HG02610 (cell line): Measurements from ENCODE around the gene RDH16.

Source experiments
- ATAC-seq: cut with Tn5 transposase; IDR thresholded peaks from one replicate; pipeline ENCODE4 v1.9.1; 2021; ENCODE audit warnings: mild to moderate bottlenecking, moderate library complexity; ENCODE audit not compliant: unreplicated experiment

RDH16 gene, protein sequence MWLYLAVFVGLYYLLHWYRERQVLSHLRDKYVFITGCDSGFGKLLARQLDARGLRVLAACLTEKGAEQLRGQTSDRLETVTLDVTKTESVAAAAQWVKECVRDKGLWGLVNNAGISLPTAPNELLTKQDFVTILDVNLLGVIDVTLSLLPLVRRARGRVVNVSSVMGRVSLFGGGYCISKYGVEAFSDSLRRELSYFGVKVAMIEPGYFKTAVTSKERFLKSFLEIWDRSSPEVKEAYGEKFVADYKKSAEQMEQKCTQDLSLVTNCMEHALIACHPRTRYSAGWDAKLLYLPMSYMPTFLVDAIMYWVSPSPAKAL

GRCh38 chr12:56957229-56958052 is at the start of gene RDH16:
Gene RDH16, minus strand, starts transcription at chr12:56957608. Its CDS starts 146 bp downstream, at chr12:56957462.
- no peak for ATAC-seq

- no peak for ATAC-seq
These were observed 49.5 kb upstream of the RDH16 start for GRCh38 chr12:57006809-57007475.

DNA sequence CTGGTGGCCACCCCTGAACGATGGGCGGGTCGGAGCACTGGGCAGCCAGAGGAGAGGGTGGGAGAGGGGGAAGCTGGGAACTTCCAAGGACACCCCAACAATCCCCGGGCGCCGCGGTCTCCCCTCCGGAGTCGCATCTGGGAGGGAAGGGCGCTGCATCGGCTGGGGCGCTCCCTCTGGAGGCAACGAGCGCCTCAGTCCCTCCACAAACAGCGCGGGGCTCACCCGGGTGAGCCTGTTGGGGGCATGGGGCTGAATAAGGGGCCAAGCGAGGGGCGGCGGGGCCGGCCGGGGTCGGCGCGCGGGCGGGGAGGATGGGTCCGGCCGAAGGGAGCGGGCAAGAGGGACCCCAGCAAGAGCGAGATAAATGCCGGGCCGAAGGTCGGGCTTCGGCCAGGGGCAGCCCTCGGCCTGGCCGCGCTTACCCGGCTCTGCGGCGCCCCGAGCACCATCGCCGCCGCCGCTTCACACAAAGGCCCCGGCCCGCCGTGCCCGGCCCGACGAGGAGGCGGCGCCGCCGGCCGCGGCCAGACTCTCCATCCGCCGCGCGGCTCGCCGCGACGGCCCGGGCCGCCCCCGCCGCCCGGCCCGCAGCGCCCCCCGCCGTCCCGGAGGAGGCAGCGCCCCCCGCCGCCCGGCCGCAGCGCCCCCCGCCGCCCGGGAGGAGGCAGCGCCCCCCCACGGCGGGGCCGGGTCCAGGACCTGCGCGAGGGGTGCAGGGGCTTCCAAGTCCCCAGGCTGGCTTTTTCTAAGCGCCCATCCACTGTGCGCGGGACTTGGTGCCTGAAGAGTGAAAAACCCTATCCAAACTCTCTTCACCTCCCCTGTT is 48.8 kb upstream of the RDH16 start, which contains the start of gene ZBTB39:
TSS of gene ZBTB39 (minus strand) at position 567 of the 829 bp plus-strand sequence. CDS start 1,629 bp downstream, outside the sequence.
- ATAC-seq = no peak

DNA sequence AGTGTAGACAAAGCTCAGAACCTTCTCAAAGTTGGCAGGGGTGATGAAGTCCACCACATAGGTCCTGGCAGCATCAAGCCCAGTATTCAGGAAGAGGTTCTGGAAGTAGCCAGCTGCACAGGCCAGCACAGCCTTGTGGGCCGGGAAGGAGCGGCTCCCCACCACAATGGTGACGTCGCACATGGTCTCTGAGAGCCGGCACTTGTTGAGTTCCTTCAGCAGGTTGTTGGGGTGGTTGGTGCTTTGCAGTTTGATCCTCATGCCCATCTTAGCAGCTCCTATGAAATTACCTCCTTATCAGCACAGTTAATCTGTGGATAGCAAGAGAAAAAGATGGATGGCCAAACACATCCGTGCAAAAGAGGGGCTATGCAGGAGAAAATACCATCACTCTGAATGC is 47.2 kb upstream of the RDH16 start:
- ATAC-seq = no peak

DNA sequence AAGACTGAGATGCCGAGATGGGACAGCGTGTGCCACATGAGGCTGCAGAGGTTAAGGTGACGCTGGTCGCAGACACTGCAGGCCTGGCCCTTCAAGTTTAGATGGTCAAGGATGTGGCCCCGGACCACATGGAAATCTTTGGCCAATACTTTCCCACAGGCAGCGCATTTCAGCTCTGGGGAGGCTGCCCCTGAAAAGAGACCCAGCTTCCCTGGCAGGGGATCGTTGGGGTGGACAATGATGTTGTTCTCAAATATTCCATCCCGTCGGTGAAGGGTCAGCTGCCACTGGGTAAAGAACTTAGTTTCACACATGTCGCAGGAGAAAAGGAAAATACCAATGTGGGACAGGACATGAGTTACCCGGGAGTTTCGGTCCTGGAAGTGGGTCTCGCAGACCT is 46.0 kb upstream of the RDH16 start:
- ATAC-seq = no peak

DNA sequence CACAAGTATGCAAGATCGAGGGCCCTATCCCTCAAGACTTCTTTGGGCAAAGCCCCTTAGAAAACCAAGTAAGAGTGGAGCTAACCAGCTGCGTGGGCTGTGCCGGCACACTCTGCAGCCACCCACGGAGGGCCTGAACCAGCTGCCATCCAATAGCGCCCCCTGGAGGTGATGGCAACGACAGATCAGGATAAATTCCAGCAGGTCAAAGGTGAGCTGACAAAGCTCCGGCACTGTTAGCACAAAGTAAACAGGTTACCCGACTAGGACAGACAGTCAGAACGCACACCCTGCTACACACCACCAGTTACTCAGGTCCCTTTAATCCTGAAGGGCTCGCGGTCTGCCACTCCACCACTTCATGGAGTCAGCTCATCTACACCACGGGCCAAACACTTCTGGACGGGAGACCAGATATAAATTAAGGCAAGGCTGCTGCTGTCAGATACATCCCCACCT is 44.1 kb upstream of the RDH16 start:
- no peak for ATAC-seq

GRCh38 chr12:57000393-57000792 is 43.0 kb upstream of the RDH16 start:
- no peak for ATAC-seq

DNA sequence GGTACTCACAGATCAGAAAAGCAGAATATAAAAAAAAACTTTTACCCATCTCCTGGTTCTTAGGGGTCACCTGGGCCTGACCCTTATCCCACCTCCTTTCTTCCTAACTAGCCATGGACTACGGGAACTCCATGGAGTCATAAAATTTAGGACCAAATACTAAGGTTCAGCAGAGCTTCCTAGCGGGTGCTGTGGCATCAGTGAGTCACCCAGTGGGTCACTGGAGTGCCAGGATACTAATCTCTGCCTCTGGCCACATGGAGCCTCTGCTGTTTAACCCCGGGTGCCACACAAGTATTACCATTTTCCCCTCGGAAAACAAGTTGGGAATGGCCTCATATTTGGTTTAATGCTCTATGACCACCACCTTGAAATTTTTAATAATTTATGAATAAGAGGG is 42.0 kb upstream of the RDH16 start:
- no peak for ATAC-seq

- ATAC-seq = peak; percentile 82
These were observed 41.6 kb upstream of the RDH16 start for GRCh38 chr12:56998981-56999380.

DNA sequence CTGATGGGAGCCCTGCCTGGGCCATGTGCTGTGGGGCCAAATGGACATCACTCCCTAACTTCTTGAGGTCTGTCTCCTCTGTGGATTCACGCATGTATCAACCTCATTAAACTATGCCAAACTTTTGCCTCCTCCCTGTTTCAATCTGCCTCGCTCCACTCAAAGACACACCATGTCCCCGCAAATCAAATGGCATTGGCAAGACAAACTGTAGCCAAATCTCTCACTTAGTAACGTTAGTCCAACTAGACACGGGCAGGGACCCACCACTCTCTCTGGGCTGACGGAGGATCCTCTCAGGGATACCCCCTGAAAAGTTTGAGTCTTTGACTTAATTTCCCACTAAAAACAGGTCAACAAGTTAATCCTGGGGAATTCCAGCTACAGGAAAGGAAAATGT is 40.9 kb upstream of the RDH16 start:
- no peak for ATAC-seq

DNA sequence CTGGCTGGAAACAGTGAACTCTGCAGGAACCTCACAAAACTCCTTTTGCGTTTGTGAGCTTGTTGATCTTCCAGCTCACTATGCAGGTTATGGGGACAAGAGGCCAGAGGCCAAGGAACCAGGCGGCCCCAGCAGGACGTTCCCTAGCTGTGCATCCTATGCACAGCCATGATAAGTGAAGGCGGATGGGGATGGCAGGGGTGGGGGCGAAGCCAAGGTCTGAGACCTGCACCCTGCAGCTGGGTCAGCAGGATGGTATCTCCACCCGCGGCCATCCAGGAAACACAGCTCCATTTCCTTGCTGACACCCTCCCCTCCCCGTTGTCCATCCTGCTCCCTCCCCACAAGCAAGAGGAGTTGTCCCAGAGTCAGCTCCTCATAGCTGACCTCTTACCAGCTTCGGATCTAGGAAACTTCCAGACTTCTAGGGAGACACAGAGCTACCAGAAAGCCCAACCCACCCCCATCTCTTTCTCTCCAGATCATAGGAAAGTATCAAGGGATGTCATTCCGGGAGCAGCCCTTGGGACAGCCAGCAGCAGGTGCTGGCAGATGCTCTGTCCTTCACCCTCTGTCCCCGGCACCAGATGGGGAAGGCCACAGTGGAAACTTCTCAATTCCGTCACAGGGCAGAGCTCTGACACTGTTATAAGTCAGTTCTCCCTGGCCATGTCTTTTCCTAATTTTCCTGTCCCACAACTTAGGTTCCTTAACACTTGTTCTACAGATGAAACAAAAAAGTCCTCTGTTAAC is 39.6 kb upstream of the RDH16 start:
- ATAC-seq = no peak

GRCh38 chr12:56995930-56996496 is 38.6 kb upstream of the RDH16 start:
- ATAC-seq = no peak

DNA sequence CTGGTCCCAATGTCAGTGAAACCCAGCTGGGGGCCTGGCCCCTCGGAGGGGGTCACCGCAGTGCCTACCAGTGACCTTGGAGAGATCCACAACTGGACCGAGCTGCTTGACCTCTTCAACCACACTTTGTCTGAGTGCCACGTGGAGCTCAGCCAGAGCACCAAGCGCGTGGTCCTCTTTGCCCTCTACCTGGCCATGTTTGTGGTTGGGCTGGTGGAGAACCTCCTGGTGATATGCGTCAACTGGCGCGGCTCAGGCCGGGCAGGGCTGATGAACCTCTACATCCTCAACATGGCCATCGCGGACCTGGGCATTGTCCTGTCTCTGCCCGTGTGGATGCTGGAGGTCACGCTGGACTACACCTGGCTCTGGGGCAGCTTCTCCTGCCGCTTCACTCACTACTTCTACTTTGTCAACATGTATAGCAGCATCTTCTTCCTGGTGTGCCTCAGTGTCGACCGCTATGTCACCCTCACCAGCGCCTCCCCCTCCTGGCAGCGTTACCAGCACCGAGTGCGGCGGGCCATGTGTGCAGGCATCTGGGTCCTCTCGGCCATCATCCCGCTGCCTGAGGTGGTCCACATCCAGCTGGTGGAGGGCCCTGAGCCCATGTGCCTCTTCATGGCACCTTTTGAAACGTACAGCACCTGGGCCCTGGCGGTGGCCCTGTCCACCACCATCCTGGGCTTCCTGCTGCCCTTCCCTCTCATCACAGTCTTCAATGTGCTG is 38.0 kb upstream of the RDH16 start:
- no peak for ATAC-seq

DNA sequence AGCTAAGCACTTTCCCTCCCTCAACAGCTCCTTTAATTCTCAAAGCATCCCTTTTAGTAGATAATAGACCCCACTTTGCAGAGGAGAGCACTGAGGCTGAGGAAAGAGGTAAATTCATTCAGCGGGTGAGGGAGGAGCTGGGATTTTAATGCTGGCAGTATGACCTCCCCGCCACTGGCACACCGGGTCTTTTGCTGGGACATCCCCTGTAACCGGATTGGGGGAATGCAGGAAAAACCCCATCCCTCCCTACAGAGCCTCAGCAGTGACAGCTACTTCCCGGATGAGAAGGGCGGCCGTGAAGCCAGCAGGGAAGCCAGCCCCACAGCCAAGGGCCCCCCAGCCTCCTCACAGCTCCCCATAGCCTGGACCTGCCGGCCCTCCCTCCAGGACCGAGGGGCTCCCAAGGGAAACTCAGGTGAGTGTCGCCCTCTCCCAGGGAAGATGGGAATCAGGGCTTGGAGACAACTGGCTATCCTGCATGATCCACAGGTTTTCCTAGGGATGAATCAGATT is 36.9 kb upstream of the RDH16 start:
- ATAC-seq = no peak

GRCh38 chr12:56993346-56993745 is 35.9 kb upstream of the RDH16 start:
- ATAC-seq = no peak

GRCh38 chr12:56991319-56992246 is 34.2 kb upstream of the RDH16 start:
- ATAC-seq = no peak

DNA sequence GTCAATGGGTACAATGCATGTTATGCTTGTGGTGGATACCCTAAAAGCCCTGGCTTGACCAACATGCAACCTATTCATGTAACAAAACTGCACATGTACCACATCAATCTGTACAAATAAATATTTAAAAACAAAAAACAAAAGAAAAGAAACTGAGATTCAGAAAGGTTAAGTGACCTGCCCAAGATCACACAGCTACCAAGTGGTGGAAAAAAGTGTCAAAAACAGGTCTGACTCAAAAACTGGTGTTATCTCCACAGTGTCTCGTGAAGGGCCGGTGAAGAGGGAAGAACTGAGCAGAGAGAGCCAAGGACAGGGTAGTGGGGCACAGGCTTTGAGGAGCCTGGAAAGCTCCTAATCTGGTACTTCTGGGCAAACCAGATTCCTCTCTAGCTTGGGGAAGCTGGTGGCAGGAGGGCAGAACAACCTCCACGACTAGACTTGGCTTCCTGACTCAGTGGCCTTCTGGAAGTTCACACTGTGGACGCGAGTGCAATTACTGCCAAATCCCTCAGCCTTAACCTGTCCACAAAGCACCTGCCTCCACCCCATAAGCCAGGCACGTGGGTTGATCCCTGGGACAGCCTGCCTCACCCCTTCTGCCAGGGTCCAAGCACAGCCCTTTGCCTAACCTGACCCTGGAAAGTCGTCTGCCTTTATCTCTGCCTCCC is 33.4 kb upstream of the RDH16 start:
- no peak for ATAC-seq
